Body of pancreas (tissue), 4 donors: ENCODE results near the gene PACS1.

Experiments
- CTCF ChIP-seq, 7 experiments: fragments of 450-650 bp in 4 of 7; fragments of 200-600 bp in 3 of 7; sonication (generic) in 3 of 7; IDR thresholded peaks; one replicate each; pipeline ENCODE4 v1.5.1; 2016 to 2019; ENCODE audit warnings: antibody characterized with exemption in 7 of 7
- POLR2A ChIP-seq, 3 donors: fragments of 450-650 bp; IDR thresholded peaks; one replicate each; pipeline ENCODE4 v1.6.1; 2016; ENCODE audit warnings: antibody characterized with exemption in 3 of 3, mild to moderate bottlenecking in 2 of 3

GRCh38 chr11:66063900-66064299 lies 6.2 kb upstream of the PACS1 start:
- no peak for TF ChIP-seq POLR2A (IDR thresholded peaks at IDR 0.05)
- no peak for TF ChIP-seq CTCF (IDR thresholded peaks at IDR 0.05)
